A673 (cell line): ENCODE data around the gene CNPPD1. TPM values are rescaled to one million over a fixed set of nuclear protein-coding genes. Genes with fewer than 3 reads are reported as not detected.

Experiments used
- BruUV-seq: library from RNA; stranded (reverse); fragments of 400-500 nt; replicated peaks from 2 replicates; lab custom pipeline; 2021; lab: Mats Ljungman, UMichigan
- CTCF ChIA-PET: fragments of 300-600 bp; sonication (Branson Sonifier 250); formaldehyde crosslinking; loops from one replicate; lab custom pipeline; 2022; ENCODE audit warnings: antibody characterized with exemption; lab: Charles Lee
- POLR2A ChIA-PET: fragments of 300-600 bp; sonication (Branson Sonifier 250); formaldehyde crosslinking; loops from one replicate; lab custom pipeline; 2022; ENCODE audit warnings: antibody characterized with exemption; ENCODE audit not compliant: low non-redundant PET; lab: Charles Lee
- DNase-seq: peaks from one replicate; pipeline ENCODE4 v3.0.0-alpha.2; 2015; ENCODE audit warnings: low spot score
- H3K27ac ChIP-seq: fragments of 200-600 bp; sonication (generic); 2 replicates; pipeline ENCODE4 v1.5.1; 2016; ENCODE audit warnings: mixed run types, low read depth, mild to moderate bottlenecking, mixed read lengths, antibody characterized with exemption, low read length; ENCODE audit not compliant: poor library complexity, severe bottlenecking
- H3K27me3 ChIP-seq: fragments of 200-600 bp; sonication (generic); replicated peaks from 2 replicates; pipeline ENCODE4 v1.6.1; 2017; ENCODE audit warnings: mixed run types, low read depth, mild to moderate bottlenecking, mixed read lengths, antibody characterized with exemption, low read length; ENCODE audit not compliant: insufficient read depth, poor library complexity
- H3K36me3 ChIP-seq: fragments of 200-600 bp; sonication (generic); 2 replicates; pipeline ENCODE4 v1.6.1; 2016; ENCODE audit warnings: mixed run types, mild to moderate bottlenecking, mixed read lengths, antibody characterized with exemption, low read length; ENCODE audit not compliant: insufficient read depth, poor library complexity, severe bottlenecking
- H3K4me1 ChIP-seq: fragments of 200-600 bp; sonication (generic); 2 replicates; pipeline ENCODE4 v1.6.1; 2017; ENCODE audit warnings: mixed run types, mild to moderate bottlenecking, mixed read lengths, antibody characterized with exemption, low read length; ENCODE audit not compliant: insufficient read depth, poor library complexity, severe bottlenecking
- H3K4me3 ChIP-seq: fragments of 200-600 bp; sonication (generic); 2 replicates; pipeline ENCODE4 v1.5.1; 2016; ENCODE audit warnings: low read depth, mixed run types, mild to moderate bottlenecking, mixed read lengths, low read length; ENCODE audit not compliant: poor library complexity, severe bottlenecking
- H3K9me3 ChIP-seq: fragments of 200-600 bp; sonication (generic); 2 replicates; pipeline ENCODE4 v1.6.1; 2016; ENCODE audit warnings: mixed run types, low read depth, mild to moderate bottlenecking, mixed read lengths, antibody characterized with exemption, low read length; ENCODE audit not compliant: poor library complexity, severe bottlenecking
- EZH2 ChIP-seq: fragments of 200-600 bp; sonication (generic); IDR thresholded peaks from 2 replicates; pipeline ENCODE4 v1.6.1; 2017; ENCODE audit warnings: borderline replicate concordance, low read depth, mild to moderate bottlenecking, mixed read lengths, antibody characterized with exemption, low read length; ENCODE audit not compliant: poor library complexity, severe bottlenecking
- intact Hi-C: fragments of 100-400 bp; cut with micrococcal nuclease; formaldehyde crosslinking; loops from one replicate; pipeline ENCODE4 v1.10.0; 2022; ENCODE audit not compliant: unreplicated experiment
- total RNA-seq: library from RNA; stranded (reverse); gene quantifications from 2 replicates; pipeline ENCODE4 v1.2.3, GENCODE V29; 2021
- TF ChIP-seq, protein P1 (sequence below): fragments of 300-800, 200-600 bp; sonication (generic); conservative IDR thresholded peaks from 2 replicates; pipeline ENCODE4 v1.5.1; 2017; ENCODE audit warnings: low read depth, mild to moderate bottlenecking, antibody characterized with exemption, low read length, moderate library complexity, mixed read lengths

Gene CNPPD1
- total RNA-seq, 1 experiment from 2014 or later, result 38.0 TPM

DNA sequence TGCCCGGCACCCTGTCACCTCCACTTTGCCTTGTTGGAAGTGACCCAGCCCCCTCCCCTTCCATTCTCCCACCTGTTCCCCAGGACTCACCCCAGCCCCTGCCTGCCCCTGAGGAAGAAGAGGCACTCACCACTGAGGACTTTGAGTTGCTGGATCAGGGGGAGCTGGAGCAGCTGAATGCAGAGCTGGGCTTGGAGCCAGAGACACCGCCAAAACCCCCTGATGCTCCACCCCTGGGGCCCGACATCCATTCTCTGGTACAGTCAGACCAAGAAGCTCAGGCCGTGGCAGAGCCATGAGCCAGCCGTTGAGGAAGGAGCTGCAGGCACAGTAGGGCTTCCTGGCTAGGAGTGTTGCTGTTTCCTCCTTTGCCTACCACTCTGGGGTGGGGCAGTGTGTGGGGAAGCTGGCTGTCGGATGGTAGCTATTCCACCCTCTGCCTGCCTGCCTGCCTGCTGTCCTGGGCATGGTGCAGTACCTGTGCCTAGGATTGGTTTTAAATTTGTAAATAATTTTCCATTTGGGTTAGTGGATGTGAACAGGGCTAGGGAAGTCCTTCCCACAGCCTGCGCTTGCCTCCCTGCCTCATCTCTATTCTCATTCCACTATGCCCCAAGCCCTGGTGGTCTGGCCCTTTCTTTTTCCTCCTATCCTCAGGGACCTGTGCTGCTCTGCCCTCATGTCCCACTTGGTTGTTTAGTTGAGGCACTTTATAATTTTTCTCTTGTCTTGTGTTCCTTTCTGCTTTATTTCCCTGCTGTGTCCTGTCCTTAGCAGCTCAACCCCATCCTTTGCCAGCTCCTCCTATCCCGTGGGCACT, 5.8 kb upstream of the CNPPD1 start:
- BruUV-seq, result no TSS peak

GRCh38 chr2:219181531-219181930, 4.8 kb upstream of the CNPPD1 start:
- Histone ChIP-seq H3K27ac (no peak overlapping the region), H3K36me3 (peaks cover 40% of the 10 kb centered on the region), H3K9me3 (no peaks in the 10 kb centered on the region), H3K4me1 (peaks cover 5% of the 10 kb centered on the region), H3K4me3 (no peak overlapping the region), H3K27me3 (no peaks in the 10 kb centered on the region)
- intact Hi-C loops, result no loop called here
- BruUV-seq, result no TSS peak
- TF ChIP-seq EZH2, result no peak
- TF ChIP-seq, protein P1, sequence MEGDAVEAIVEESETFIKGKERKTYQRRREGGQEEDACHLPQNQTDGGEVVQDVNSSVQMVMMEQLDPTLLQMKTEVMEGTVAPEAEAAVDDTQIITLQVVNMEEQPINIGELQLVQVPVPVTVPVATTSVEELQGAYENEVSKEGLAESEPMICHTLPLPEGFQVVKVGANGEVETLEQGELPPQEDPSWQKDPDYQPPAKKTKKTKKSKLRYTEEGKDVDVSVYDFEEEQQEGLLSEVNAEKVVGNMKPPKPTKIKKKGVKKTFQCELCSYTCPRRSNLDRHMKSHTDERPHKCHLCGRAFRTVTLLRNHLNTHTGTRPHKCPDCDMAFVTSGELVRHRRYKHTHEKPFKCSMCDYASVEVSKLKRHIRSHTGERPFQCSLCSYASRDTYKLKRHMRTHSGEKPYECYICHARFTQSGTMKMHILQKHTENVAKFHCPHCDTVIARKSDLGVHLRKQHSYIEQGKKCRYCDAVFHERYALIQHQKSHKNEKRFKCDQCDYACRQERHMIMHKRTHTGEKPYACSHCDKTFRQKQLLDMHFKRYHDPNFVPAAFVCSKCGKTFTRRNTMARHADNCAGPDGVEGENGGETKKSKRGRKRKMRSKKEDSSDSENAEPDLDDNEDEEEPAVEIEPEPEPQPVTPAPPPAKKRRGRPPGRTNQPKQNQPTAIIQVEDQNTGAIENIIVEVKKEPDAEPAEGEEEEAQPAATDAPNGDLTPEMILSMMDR, result no peak
- ChIA-PET CTCF (no interaction called here), POLR2A (interaction anchor here (0.6 kb wide), 1 partner anchor 109 kb away, joined by 6 read pairs; no protein-coding TSS in a partner anchor)
- no peak for DNase-seq

More for the DNA sequence above, 5.8 kb upstream of the CNPPD1 start:
- no peak for DNase-seq
- CTCF ChIA-PET, result no interaction called here
- Histone ChIP-seq H3K27me3 (no peaks in the 10 kb centered on the region), H3K36me3 (peaks cover 40% of the 10 kb centered on the region), H3K27ac (no peak overlapping the region), H3K9me3 (no peaks in the 10 kb centered on the region), H3K4me1 (peaks cover 5% of the 10 kb centered on the region), H3K4me3 (no peak overlapping the region)
- TF ChIP-seq EZH2, result no peak
- TF ChIP-seq, protein P1, result no peak
- POLR2A ChIA-PET, result interaction anchor here (0.6 to 0.7 kb wide), 2 partner anchors 108 to 572 kb away, joined by 6 to 12 read pairs; no protein-coding TSS in a partner anchor
- intact Hi-C loops, result no loop called here

DNA sequence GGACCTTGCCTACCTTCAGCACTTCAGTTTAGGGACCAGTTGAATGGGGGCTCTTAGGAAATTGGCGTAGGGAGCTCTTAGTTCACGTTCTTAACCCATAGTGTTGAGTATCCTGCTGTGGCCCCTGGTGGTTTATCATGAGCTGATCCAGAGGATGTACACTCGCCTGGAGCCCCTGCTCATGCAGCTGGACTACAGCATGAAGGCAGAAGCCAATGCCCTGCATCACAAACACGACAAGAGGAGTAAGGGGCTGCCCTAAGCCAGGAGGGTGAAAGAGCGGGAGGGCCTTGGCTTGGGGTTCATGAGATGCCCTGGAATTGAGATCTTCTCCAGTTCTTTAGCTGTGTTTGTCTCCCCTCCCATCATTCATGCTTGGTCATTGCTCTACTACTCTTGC, 4.2 kb upstream of the CNPPD1 start:
- Histone ChIP-seq H3K36me3 (peaks cover 40% of the 10 kb centered on the region), H3K4me1 (peaks cover 5% of the 10 kb centered on the region), H3K27me3 (no peaks in the 10 kb centered on the region), H3K4me3 (no peak overlapping the region), H3K9me3 (no peaks in the 10 kb centered on the region), H3K27ac (no peak overlapping the region)
- no TSS peak for BruUV-seq
- no peak for TF ChIP-seq EZH2
- TF ChIP-seq, protein P1, result no peak
- no peak for DNase-seq
- ChIA-PET POLR2A (no interaction called here), CTCF (no interaction called here)
- intact Hi-C loops, result no loop called here
